Amniotic epithelial cell (primary cell): ENCODE results near the gene NSFL1C.

Experiments used
- DNase-seq: peaks from one replicate; pipeline ENCODE4 v3.0.0-alpha.2; 2010; ENCODE audit warnings: low read depth

Gene NSFL1C

GRCh38 chr20:1460275-1460674 is 6.4 kb downstream of the NSFL1C start:
- DNase-seq: no peak

GRCh38 chr20:1457992-1458391 is 8.7 kb downstream of the NSFL1C start:
- DNase-seq: no peak

- peak; percentile 60 for DNase-seq
Measured at GRCh38 chr20:1456300-1456699, 10.3 kb downstream of the NSFL1C start.

GRCh38 chr20:1450926-1451491 is 15.6 kb downstream of the NSFL1C start:
- no peak for DNase-seq

GRCh38 chr20:1449370-1449769 is 17.3 kb downstream of the NSFL1C start:
- DNase-seq: no peak

- DNase-seq: no peak
Measured at GRCh38 chr20:1448081-1448620, 18.5 kb downstream of the NSFL1C start.

GRCh38 chr20:1446536-1446935 is 20.1 kb downstream of the NSFL1C start:
- no peak for DNase-seq

GRCh38 chr20:1443085-1443484 is 23.6 kb downstream of the NSFL1C start:
- DNase-seq: no peak

GRCh38 chr20:1442304-1442703 is 24.3 kb downstream of the NSFL1C start:
- DNase-seq: no peak

- DNase-seq: no peak
Measured at GRCh38 chr20:1441133-1441532, 25.5 kb downstream of the NSFL1C start.

- DNase-seq: peak; percentile 18
Measured at GRCh38 chr20:1440024-1440423, 26.6 kb downstream of the NSFL1C start.

GRCh38 chr20:1438361-1438760 is 28.3 kb downstream of the NSFL1C start:
- no peak for DNase-seq

- DNase-seq: peak; percentile 78
Measured at GRCh38 chr20:1437235-1437904, 29.3 kb downstream of the NSFL1C start.

GRCh38 chr20:1436263-1436662 is 30.4 kb downstream of the NSFL1C start:
- DNase-seq: no peak

- no peak for DNase-seq
Measured at GRCh38 chr20:1435337-1435699, 31.3 kb downstream of the NSFL1C start.

- peak; percentile 96 for DNase-seq
Measured at GRCh38 chr20:1434571-1435336, 31.9 kb downstream of the NSFL1C start.

GRCh38 chr20:1431158-1431557 is 35.5 kb downstream of the NSFL1C start:
- DNase-seq: no peak

- peak; percentile 98 for DNase-seq
Measured at GRCh38 chr20:1430004-1430451, 36.6 kb downstream of the NSFL1C start.

- no peak for DNase-seq
Measured at GRCh38 chr20:1429143-1429728, 37.4 kb downstream of the NSFL1C start.

- DNase-seq: peak; percentile 59
Measured at GRCh38 chr20:1427457-1428054, 39.1 kb downstream of the NSFL1C start.

GRCh38 chr20:1426231-1426849 is 40.3 kb downstream of the NSFL1C start:
- no peak for DNase-seq

- peak; percentile 32 for DNase-seq
Measured at GRCh38 chr20:1424336-1424735, 42.3 kb downstream of the NSFL1C start.
